ENCODE data around the gene HILPDA.

DNA sequence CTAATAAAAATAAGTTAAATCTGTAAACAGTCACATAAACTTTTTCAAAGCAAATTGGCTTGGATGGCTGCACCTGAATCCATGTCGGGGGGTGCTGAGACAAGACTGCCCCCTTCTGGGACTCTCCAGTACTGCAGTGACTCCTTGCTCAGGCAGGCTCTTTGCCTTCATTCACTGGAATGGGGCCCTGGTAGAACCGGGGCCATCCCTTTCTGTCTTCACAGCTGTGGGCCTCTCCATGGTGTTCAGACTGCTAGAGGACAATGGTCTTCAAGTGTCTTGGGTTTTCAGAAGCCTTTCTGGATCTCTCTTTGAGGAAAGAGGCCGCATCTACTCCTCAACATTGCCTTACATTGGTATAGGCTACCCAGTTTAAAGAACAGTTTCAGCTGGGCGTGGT is 29.8 kb upstream of the HILPDA start:
- TF ChIP-seq, protein P1, sequence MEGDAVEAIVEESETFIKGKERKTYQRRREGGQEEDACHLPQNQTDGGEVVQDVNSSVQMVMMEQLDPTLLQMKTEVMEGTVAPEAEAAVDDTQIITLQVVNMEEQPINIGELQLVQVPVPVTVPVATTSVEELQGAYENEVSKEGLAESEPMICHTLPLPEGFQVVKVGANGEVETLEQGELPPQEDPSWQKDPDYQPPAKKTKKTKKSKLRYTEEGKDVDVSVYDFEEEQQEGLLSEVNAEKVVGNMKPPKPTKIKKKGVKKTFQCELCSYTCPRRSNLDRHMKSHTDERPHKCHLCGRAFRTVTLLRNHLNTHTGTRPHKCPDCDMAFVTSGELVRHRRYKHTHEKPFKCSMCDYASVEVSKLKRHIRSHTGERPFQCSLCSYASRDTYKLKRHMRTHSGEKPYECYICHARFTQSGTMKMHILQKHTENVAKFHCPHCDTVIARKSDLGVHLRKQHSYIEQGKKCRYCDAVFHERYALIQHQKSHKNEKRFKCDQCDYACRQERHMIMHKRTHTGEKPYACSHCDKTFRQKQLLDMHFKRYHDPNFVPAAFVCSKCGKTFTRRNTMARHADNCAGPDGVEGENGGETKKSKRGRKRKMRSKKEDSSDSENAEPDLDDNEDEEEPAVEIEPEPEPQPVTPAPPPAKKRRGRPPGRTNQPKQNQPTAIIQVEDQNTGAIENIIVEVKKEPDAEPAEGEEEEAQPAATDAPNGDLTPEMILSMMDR (IDR thresholded peaks at IDR 0.05; ENCODE audit: low read depth, low read length, poor library complexity, severe bottlenecking): peak; percentile 99
- TF ChIP-seq EZH2phosphoT487 (IDR thresholded peaks at IDR 0.05; ENCODE audit: borderline replicate concordance, low read length): no peak
